Ovary (tissue), 3 donors: ENCODE data around the gene EMILIN3.

Source experiments
- CTCF ChIP-seq, 3 donors: fragments of 450-650 bp in 2 of 3; fragments of 200-600 bp in 1 of 3; IDR thresholded peaks; one replicate each; pipeline versions ENCODE4 v1.5.1 to v1.8.0; 2016 to 2022; ENCODE audit warnings: antibody characterized with exemption in 3 of 3, mild to moderate bottlenecking in 1 of 3
- EP300 ChIP-seq: sonication (generic); formaldehyde crosslinking; IDR thresholded peaks from one replicate; pipeline ENCODE4 v1.6.1; 2017; ENCODE audit warnings: antibody characterized with exemption
- POLR2A ChIP-seq: fragments of 450-650 bp; IDR thresholded peaks from one replicate; pipeline ENCODE4 v1.6.1; 2017; ENCODE audit warnings: antibody characterized with exemption, mild to moderate bottlenecking, moderate library complexity
- donor health status: DM: no; HTN: no; CAD: no.

GRCh38 chr20:41405436-41405835 is 38.8 kb upstream of the EMILIN3 start:
- TF ChIP-seq CTCF (IDR thresholded peaks at IDR 0.05) (no peak), EP300 (no peak), POLR2A (no peak)
